H1 (cell line): ENCODE data around the gene ADAMTS9.

Source experiments
- BACH1 ChIP-seq: IDR thresholded peaks from 2 replicates; pipeline ENCODE4 v1.6.1; 2012; ENCODE audit warnings: low read length, improper control_type of control experiment
- CTCF ChIP-seq, 3 experiments: IDR thresholded peaks; 1 replicate in 2 of 3; 2 replicates in 1 of 3; pipeline versions ENCODE4 v1.5.1 to v1.6.1; 2011; ENCODE audit warnings: low read length in 3 of 3, mild to moderate bottlenecking in 3 of 3, inconsistent platforms in 2 of 3, low read depth in 1 of 3, moderate library complexity in 1 of 3; ENCODE audit not compliant: insufficient read depth in 1 of 3; ENCODE audit errors: control extremely low read depth in 1 of 3
- JUND ChIP-seq: IDR thresholded peaks from 2 replicates; pipeline ENCODE4 v1.6.1; 2011; ENCODE audit warnings: mild to moderate bottlenecking, improper control_type of control experiment, low read length
- NRF1 ChIP-seq: IDR thresholded peaks from 2 replicates; pipeline ENCODE4 v1.6.1; 2011; ENCODE audit warnings: mild to moderate bottlenecking, low read depth, low read length, improper control_type of control experiment
- POLR2A ChIP-seq, 2 experiments: IDR thresholded peaks; 1 replicate in 1 of 2; 2 replicates in 1 of 2; pipeline ENCODE4 v1.6.1; 2011; ENCODE audit warnings: low read depth in 2 of 2, low read length in 2 of 2, mild to moderate bottlenecking in 2 of 2; ENCODE audit errors: control extremely low read depth in 1 of 2
- POLR2AphosphoS5 ChIP-seq: IDR thresholded peaks from 2 replicates; pipeline ENCODE4 v1.6.1; 2011; ENCODE audit warnings: low read depth, low read length
- SAP30 ChIP-seq: fragments of 300-600 bp; sonication (generic); IDR thresholded peaks from 2 replicates; pipeline ENCODE4 v1.7.1; 2012; ENCODE audit warnings: low read length, moderate library complexity, mild to moderate bottlenecking, inconsistent platforms; ENCODE audit not compliant: insufficient read depth, insufficient replicate concordance
- SUZ12 ChIP-seq: fragments of 200-600 bp; sonication (generic); IDR thresholded peaks from 2 replicates; pipeline ENCODE4 v1.6.1; 2012; ENCODE audit warnings: mild to moderate bottlenecking, inconsistent platforms, low read length, moderate library complexity, mixed read lengths

GRCh38 chr3:64627042-64627441, 60.8 kb downstream of the ADAMTS9 start:
- TF ChIP-seq NRF1 (no peak), JUND (no peak), CTCF (IDR thresholded peaks at IDR 0.05; ENCODE audit: control extremely low read depth in 1 of 3, insufficient read depth in 1 of 3, low read depth in 1 of 3, low read length in 3 of 3) (no peak), POLR2A (IDR thresholded peaks at IDR 0.05; ENCODE audit: control extremely low read depth in 1 of 2, low read depth in 2 of 2, low read length in 2 of 2) (no peak), BACH1 (no peak), POLR2AphosphoS5 (no peak), SUZ12 (no peak), SAP30 (no peak)
